ENCODE data around the gene NELL1.

- TF ChIP-seq GATA3 (IDR thresholded peaks at IDR 0.05; ENCODE audit: low read depth, low read length), result no peak
- no peak for TF ChIP-seq GATA2 (IDR thresholded peaks at IDR 0.05; ENCODE audit: low read depth, low read length)
These were observed 468.4 kb downstream of the NELL1 start for GRCh38 chr11:21137803-21138202.
